Measurements from ENCODE around the gene SCN2A. TPM values are rescaled to one million over a fixed set of nuclear protein-coding genes. Genes with fewer than 3 reads are reported as not detected.

The SCN2A gene
- total RNA-seq, 1 donor from 2014 or later, result 1.9 TPM

Other genes starting within 250 kb of the SCN2A start
- 0.58 TPM for gene SCN3A, start 35.4 kb upstream of the SCN2A start, total RNA-seq
- gene CSRNP3, start 230.3 kb downstream of the SCN2A start, total RNA-seq, result 8.3 TPM